Upper lobe of left lung (tissue), 4 donors: Measurements from ENCODE around the gene EPS15.

Experiments
- CTCF ChIP-seq, 6 experiments: fragments of 450-650 bp in 4 of 6; fragments of 200-600 bp in 2 of 6; sonication (generic) in 2 of 6; IDR thresholded peaks; one replicate each; pipeline ENCODE4 v1.5.1; 2016 to 2019; ENCODE audit warnings: antibody characterized with exemption in 6 of 6
- POLR2AphosphoS5 ChIP-seq, 2 donors: sonication (generic); formaldehyde crosslinking; IDR thresholded peaks; one replicate each; pipeline ENCODE4 v1.5.1; 2017; ENCODE audit warnings: antibody characterized with exemption in 2 of 2

- TF ChIP-seq CTCF (IDR thresholded peaks at IDR 0.05) (no peak), POLR2AphosphoS5 (IDR thresholded peaks at IDR 0.05) (no peak)
Observed at GRCh38 chr1:51565009-51565408, 45.9 kb upstream of the EPS15 start.
